Hindlimb muscle (tissue), 1 donor: Measurements from ENCODE around the gene PATE3. TPM values are rescaled to one million over a fixed set of nuclear protein-coding genes. Genes with fewer than 3 reads are reported as not detected.

Source experiments
- DNase-seq: peaks from one replicate; pipeline ENCODE4 v3.0.0-alpha.2; 2013
- polyA plus RNA-seq: library from polyadenylated mRNA; unstranded; fragments of 120-200 nt; gene quantifications from one replicate; pipeline ENCODE4 v1.2.1, GENCODE V29; 2013; ENCODE audit not compliant: insufficient read length

Gene PATE3, protein sequence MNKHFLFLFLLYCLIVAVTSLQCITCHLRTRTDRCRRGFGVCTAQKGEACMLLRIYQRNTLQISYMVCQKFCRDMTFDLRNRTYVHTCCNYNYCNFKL
- polyA plus RNA-seq = not detected

DNA sequence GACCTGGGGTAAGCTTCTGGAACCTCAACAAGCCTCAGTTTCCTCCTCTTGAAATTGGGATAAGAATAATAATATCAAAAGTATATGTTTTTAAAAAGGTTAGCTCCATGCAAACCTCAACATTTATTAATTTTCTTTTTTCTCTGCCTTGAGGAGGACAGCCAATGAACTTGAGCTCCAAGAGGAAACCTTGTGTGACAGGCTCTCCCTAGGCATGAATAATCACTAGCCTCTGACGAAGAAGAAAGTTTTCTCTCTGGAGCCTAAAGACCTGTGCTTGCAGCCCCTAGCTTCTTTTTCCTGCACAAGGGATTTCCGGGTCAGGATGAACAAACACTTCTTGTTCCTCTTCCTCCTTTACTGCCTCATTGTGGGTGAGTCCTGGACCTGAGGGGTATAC is at the start of gene PATE3:
TSS of gene PATE3 (plus strand) at position 301 of the 400 bp plus-strand sequence. CDS start at position 326, 25 bp downstream.
- DNase-seq = no peak

DNA sequence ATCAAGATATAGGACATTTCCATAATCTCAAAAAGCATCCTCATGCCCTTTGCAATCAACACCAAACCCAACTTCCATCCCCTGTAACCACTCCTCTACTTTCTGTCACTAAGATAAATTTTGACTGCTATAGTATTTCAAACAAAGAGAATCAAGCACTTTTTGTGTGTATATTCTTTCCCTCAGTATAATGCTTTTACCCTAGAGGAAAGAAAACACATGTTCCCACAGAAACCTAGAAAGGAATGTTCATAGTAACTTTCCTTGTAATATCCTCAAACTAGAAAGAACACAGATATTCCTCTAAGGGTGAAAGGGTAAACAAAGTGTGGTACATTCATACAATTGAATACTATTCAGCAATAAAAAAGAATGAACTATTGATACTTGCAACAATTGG is 47.3 kb upstream of the PATE3 start:
- DNase-seq = no peak

DNA sequence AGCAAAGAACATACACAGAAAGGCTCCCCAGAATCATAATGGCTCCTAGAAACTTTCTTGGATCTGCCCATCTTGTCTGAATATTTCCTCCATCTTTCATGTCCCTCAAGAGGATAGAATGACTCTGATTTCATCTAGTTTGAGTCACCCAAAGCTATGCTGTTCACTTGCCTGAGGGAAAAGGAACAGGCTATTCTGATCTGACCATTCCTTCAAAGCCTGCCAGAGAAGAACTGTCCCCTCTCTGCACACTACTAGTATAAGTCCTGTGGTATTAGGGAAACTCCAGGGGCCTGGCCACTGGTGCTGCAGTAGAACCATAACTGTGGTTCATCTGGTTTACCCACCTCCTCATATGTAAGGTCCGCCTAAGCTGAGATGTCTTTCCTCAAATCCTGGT is 44.2 kb upstream of the PATE3 start:
- no peak for DNase-seq

DNA sequence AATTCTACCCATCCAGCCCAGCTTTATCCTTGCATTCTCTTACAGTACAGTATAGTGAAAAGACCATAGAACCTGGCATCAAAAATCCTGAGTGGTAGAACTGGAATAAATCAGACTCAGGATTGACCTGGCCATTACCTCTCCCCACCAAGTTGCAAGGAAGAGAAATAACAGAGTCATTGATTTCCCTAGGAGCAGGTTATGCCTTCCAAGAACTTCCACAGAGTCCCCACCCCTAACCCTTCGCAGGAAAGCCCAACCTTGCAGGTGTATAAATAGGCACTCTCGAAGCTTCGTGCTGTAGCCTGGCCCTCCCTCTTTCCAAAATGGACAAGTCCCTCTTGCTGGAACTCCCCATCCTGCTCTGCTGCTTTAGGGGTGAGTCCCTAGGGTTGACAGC is 41.9 kb upstream of the PATE3 start, which contains the start of gene PATE1:
TSS of gene PATE1 (plus strand) at position 301 of the 400 bp plus-strand sequence. CDS start at position 327, 26 bp downstream.
- no peak for DNase-seq

DNA sequence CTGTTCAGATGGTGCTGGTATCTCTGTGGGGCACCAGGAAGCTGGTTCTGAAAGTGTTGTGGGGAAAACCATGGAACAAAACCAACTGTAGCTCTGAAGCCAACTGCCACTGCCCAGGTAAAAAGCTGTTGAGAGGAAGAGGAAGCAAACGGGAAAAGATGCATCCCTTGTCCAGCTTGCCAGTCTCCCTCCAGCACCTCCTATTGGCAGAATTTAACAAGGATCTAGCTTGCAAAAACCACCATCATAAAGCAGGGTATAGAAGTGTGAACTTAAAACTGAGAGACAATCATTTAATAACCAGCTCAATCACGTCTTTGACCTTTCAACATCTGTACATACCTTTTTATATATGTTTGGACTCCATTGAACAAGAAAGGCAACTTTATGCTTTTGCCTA is 37.3 kb upstream of the PATE3 start:
- DNase-seq = no peak

DNA sequence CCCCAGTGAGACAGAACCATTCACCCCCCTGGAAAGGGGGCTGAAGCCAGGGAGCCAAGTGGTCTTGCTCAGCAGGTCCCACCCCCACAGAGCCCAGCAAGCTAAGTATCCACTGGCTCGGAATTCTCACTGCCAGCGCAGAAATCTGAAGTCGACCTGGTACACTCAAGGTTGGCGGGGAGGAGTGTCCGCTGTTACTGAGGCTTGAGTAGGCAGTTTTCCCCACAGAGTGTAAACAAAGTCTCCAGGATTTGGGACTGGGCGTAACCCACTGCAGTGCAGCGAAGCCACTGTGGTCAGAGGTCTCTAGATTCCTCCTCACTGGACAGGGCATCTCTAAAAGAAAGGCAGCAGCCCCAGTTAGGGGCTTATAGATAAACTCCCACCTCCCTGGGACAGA is 31.9 kb upstream of the PATE3 start:
- DNase-seq = no peak

DNA sequence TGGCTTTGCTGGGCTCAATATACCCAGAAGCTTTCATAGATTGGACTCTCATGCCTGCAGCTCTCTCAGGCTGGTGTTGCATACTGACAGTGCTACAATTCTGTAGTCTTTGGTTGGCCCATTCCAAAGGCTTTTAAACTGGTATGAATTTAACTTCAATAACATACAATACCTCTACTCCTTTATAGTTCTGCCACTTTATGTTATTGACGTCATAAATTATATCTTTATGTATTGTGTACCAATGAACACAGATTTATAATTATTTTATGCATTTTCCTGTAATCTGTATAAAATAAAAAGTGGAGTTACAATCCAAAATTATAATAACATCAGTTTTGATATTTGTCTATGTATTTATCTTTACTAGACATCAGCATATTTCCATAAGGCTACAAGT is 25.5 kb upstream of the PATE3 start:
- DNase-seq = no peak

DNA sequence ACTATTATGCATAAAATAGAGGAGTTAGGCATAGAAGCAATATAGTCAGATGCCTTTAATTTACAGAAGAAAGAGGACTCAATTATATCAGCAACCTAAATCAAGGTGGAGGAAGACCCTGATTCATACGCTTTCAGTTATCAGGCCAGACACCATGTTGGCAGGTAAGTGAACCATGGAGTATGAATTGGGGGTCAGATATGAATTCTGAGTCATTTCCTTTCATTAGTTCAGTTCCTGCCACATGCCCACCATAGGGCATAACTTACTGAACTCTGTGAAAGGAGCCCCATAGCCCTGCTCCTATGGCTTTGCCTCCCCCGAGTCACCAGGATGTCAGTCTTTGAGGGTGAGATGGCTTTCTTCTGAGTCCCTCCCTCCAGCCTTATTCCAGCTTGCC is 24.4 kb upstream of the PATE3 start:
- no peak for DNase-seq

DNA sequence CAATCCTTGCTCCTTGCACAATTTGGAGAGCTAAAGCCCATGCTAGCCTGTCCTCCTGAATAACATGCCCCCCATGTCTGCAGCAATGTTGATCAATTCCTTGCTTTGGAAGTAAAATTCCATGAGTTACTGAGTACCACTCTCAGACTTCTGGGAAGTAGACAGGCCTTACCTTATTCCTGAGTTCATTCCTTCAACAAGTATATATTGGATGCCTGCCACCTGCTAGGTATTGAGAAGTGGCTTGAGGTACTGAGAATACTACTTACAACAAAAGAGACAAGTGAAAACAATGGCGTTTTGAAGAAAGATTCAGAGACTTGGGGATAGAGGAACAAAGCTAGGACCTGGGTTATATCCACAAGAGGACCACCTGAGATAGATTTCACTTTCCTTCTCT is 21.7 kb upstream of the PATE3 start:
- DNase-seq = no peak

DNA sequence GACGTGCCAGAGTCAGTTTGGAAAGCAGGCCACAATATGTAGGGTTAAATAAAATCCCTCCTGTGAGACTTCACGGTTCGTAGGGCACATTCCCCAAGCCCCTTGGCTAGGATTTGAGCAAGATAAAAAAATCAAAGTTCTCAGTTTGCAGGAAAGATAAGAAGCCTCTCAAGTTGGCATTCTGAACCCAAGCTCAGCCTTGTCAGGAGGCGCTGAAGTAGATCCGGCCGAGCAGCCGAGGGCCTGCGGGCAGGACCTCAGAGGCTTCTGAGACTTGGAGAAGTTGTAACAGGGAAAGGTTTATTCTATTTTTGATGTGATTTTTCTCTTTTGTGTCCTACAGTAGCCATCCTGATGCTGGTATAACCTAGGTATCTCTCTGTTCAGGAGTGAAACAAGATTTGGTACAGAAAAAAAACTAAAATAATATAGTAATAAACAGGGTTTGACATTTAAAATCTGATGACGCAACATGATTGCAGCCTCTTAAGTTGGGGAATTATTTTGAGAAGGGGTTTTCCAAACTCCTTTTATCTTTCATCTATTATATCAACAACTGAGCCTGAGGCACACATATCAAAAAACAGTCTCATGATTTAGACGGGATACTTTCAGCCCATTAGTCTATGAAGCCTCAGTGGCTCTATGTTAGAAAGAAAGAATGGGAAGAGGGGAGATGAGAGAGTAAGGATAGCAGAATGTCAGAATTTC is 19.4 kb upstream of the PATE3 start:
- no peak for DNase-seq

DNA sequence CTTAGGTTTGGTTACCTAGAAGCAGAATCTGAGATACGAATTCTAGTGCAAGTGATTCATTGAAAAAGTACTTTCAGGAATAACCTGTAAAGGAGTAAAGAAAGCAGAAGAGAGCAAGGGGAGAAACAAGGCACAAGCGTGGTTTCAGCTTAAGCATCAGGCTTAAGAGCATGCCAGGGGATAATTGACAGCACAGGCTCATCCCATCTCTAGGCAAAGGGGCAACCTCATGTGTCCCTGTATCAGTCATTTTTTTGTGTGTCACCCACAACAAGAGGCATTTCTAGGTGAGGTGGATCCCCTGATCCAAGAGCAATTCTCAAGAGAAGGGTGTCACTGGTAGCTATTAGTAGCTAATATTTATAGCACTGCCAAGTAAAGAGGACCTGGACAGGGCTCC is 17.3 kb upstream of the PATE3 start:
- DNase-seq = no peak

DNA sequence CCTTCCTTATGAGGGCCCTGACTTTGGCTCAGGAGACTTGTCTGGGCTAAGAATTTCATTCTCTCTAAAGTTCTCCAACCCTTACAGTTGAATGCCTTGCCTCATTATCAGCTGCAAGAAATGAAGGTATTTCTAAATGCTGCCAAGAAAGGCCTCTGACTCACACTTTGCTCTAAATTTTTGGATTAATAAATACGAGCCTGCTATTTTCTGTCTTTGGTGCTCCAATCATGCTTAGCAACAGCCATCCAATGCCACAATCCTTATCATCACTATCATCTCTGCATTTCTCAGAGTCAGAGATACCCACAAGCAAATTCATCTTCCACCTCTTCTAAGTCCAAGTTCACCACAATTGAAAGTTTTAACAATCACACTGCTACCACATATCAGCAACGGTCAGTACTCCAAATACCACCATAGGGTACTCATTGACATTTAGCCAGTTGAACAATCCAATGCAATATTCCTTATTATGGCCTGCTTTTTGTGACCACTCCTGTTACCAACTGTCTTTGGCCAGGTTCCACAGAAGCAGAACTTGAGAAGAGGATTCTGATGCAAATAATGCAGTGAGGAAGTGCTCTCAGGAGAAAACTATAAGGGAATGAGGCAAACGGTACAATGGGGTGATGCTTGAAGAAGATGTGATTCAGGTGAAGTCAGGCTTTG is 15.0 kb upstream of the PATE3 start:
- no peak for DNase-seq

DNA sequence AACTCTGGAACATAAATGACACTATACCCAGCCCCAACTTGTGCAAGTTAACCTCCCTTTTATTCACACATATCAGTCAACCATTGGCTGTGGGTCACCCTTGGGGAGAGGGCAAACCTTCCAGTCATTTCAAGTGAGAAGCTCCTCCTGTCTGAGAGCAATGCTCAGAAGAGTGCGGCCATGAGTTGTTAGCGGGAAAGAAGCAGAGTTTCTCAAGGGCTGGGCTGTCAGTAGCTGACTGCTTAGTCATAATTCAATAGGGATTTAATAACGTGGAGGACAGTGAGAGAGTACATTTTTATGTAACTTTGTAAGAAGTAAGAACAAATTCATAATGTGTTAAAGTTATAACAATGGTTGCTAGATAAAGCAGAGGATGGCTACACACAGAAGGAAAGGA is 14.4 kb upstream of the PATE3 start:
- DNase-seq = no peak

DNA sequence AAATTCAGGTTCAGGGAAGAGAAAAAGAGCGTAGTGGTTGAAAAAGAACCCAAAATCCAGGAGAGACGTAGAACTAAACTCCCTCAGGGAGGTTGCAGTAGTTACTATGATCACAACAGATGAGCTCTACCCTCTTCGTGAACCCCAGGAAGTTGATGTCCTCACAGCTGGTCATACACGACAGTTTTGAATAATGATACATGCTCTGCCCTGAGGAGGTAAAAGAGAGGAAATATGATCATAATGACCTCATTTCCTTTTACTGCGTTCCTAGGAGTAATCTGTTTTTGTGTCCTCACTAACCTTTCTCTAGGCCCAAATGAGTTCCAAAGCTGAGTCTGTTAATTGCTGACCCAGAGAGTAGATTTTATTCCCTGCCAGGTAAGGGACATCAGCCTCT is 10.6 kb upstream of the PATE3 start:
- DNase-seq = no peak

DNA sequence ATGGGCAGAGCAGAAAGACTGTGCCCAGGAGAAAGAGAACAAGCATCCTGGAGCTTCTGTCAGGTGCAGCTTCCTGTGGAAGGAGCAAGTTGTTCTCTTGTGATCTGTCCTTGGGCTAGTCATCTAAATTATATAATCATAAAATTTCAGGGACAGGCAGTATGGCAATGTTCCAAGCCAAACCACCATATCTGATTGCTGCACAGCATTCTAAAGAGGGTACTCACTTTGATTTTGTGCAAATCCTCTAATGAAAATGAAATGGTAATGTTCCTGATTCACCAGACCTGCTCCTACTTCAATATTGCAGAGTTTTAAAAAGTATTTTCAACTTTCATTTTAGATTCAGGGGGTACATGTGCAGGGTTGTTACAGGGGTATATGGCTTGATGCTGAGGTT is 9.2 kb upstream of the PATE3 start, which contains the start of gene PATE2:
TSS of gene PATE2 (minus strand) at position 101 of the 400 bp plus-strand sequence. CDS start at position 46, 55 bp downstream.
- no peak for DNase-seq

DNA sequence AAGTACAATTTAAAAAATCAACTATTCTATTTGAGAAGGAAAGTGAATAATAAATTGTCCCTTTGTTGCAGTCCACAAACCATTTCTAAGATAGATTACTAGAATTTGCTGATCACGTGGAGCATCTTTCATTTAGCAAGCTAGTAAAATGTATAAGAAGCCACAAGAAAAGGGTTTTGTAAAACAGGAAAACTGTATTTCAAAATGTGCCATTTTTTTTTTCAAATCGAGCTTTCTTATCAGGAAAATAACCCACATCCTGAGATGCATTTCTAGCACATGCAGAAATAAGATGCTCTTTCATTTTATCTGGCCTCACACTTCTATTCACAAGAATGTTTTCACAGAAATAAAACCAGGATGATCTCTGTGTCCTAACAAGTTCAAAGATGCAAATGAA is 3.2 kb upstream of the PATE3 start:
- no peak for DNase-seq

DNA sequence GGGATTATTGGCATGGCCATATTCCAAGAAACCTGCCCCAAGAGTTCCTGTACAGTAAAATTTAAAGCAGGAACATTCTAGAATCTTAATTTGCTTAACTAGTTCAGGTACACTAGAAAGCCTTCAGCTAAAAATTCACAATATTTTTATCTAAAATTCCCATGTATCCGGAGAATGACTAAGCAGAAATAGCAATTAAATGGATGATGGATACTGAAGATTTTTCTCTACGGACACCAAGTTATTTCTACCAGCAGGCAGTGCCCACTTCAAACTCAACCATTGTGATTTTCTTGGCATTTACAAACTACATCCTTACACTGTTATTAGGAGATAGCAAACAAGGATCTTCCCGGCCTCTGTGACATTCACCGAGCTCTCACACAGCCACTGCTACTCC is 2.9 kb downstream of the PATE3 start:
- no peak for DNase-seq

DNA sequence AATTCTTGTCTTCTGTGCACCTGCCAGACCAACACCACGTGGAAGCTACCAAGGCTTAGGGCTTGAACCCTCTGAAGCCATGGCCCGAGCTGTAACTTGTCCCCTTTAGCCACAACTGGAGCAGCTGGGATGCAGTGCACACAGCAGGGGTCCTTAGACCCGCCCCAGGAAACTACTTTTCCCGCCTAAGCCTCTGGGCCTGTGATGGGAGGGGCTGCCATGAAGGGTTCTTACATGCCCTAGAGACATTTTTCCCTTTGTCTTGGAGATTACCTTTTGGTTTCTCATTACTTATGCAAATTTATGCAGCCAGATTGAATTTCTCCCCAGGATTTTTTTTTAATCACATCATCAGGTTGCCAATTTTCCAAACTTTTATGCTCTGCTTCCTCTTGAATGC is 9.7 kb downstream of the PATE3 start:
- no peak for DNase-seq

DNA sequence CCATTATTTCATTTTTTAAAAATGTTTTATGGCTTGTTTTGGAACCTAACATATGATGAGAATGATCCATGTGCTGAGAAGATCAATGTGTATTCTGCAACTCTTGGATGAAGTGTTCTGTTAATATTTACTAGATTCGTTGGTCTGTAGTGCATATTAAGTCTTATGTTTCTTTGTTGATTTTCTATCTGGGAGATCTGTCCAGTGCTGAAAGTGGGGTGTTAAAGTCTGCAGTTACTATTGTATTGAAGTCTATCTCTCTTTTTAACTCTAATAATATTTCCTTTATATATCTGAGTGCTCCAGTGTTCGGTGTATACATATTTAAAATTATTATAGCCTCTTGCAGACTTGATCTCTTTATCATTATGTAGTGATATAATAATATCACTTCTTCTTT is 11.9 kb downstream of the PATE3 start:
- no peak for DNase-seq

DNA sequence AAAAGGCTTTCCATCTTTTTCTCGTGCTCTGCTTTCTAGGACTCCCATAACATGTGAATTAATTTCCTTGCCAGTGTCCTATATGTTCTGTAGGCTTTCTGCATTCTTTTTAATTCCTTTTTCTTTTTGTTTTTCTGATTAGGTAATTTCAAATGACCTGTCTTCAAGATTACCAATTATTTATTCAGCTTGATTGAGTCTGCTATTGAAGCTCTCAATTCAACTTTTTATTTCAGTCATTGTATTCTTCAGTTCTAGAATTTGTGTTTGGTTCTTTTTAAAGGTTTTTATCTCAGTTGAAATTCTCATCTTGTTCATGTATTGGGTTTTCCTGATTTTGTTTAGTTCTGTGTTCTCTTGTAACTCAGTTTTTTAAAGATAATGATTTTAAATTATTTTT is 14.5 kb downstream of the PATE3 start:
- DNase-seq = no peak

DNA sequence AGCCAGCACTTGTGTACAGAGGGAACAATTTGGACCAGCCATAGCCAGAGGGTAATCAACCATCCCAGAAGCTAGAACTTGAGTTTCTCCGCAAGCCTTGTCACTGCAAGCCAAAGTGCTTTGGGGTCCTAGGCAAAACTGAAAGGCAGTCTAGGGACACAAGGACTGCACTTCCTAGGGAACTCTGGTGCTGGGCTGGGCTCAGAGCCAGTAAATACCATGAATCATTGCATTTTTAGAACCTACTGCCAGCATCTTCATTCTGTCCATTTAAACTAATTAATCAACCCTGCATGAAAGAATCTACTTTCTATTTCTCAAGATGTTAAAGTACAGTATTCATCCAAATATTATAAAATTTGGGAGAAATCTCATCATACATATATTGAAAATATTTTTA is 20.0 kb downstream of the PATE3 start:
- DNase-seq = no peak

DNA sequence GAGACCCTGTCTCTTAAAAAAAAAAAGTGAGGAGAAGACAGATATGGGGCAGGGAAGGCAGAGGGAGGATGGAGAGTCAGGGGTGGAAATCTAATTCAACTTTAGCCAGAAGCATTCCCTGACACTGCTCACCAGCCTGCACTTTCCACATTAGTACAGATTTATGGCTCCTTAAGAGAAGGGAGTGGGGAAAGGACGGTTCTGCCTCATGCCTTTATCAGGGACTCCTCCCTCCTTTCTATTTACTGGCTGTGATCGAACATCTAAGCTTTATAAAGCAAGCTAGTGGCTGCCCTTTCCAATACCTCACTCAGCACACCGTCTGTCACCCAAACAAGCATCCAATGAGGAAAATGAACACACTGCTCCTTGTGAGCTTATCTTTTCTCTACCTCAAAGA is 45.1 kb downstream of the PATE3 start, which contains the start of gene PATE4:
TSS of gene PATE4 (plus strand) at position 301 of the 400 bp plus-strand sequence. CDS start at position 345, 44 bp downstream.
- DNase-seq = no peak

DNA sequence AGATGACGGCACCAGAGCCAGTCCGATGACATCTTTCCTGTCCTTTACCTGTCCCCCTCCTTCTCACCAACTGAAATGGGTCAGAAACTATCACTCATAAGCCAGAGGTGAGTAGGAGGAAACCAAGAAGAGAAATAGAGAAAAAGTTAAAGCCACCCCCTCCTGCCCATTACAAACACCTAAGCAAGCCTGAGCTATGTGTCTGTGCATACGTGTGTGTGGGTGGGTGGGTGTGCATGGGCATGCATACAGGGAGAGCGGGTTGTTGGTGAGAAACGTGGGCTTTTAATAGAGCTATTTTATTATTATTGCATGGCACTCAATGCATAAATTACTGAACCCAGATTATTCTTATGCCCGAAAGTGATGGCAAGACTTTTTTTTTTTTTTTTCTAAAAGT is 47.8 kb downstream of the PATE3 start:
- DNase-seq = no peak
